Natural killer cell (primary cell): ENCODE results near the gene CROCC. TPM values are rescaled to one million over a fixed set of nuclear protein-coding genes. Genes with fewer than 3 reads are reported as not detected.

Experiments used
- ATAC-seq, 3 donors: fragments of 150-1000 bp in 2 of 3; fragments of 200-7000 bp in 1 of 3; cut with Tn5 transposase; 1 replicate in 1 of 3; 2 replicates in 2 of 3; pipeline ENCODE4 v1.10.0; 2021; ENCODE audit warnings: mild to moderate bottlenecking in 2 of 3, moderate library complexity in 2 of 3
- DNase-seq, 2 donors: peaks; one replicate each; pipeline versions ENCODE4 v3.0.0 to v3.0.0-alpha.2; 2013 to 2021; ENCODE audit warnings: mixed read lengths in 1 of 2
- H3K27ac ChIP-seq: one replicate; pipeline ENCODE4 v1.5.1; 2013; ENCODE audit warnings: mild to moderate bottlenecking, low read length
- H3K27me3 ChIP-seq: one replicate; pipeline ENCODE4 v1.6.1; 2013; ENCODE audit warnings: low read length; ENCODE audit not compliant: control insufficient read depth, insufficient read depth
- H3K36me3 ChIP-seq: one replicate; pipeline ENCODE4 v1.6.1; 2013; ENCODE audit warnings: low read length; ENCODE audit not compliant: control insufficient read depth, insufficient read depth
- H3K4me1 ChIP-seq: one replicate; pipeline ENCODE4 v1.6.1; 2013; ENCODE audit warnings: low read length; ENCODE audit not compliant: control insufficient read depth, insufficient read depth
- H3K4me3 ChIP-seq: one replicate; pipeline ENCODE4 v1.5.1; 2013; ENCODE audit warnings: low read length
- H3K9me3 ChIP-seq: one replicate; pipeline ENCODE4 v1.6.1; 2013; ENCODE audit warnings: low read length; ENCODE audit not compliant: control insufficient read depth, insufficient read depth
- H3K27ac Mint-ChIP-seq, 2 donors: one replicate each; pipeline ENCODE4 v1.8.0; 2022; ENCODE audit warnings: mild to moderate bottlenecking in 2 of 2, mixed read lengths in 2 of 2, moderate library complexity in 1 of 2
- H3K27me3 Mint-ChIP-seq, 2 donors: one replicate each; pipeline ENCODE4 v1.8.0; 2022; ENCODE audit warnings: low read depth in 2 of 2, mixed read lengths in 2 of 2
- H3K36me3 Mint-ChIP-seq: one replicate; pipeline ENCODE4 v1.8.0; 2022; ENCODE audit warnings: mixed read lengths
- H3K4me1 Mint-ChIP-seq, 2 donors: one replicate each; pipeline ENCODE4 v1.8.0; 2022; ENCODE audit warnings: mixed read lengths in 2 of 2
- H3K4me3 Mint-ChIP-seq: one replicate; pipeline ENCODE4 v1.8.0; 2022; ENCODE audit warnings: mild to moderate bottlenecking, moderate library complexity, mixed read lengths
- H3K9me3 Mint-ChIP-seq, 2 donors: one replicate each; pipeline ENCODE4 v1.8.0; 2022; ENCODE audit warnings: mixed read lengths in 2 of 2
- WGBS: methylation state at CpG from one replicate; pipeline ENCODE4 v1.1.7; 2013; ENCODE audit warnings: missing lambda C conversion rate; ENCODE audit not compliant: insufficient coverage; 5-methylcytosine and 5-hydroxymethylcytosine counted together
- intact Hi-C: fragments of 100-400 bp; cut with micrococcal nuclease; formaldehyde crosslinking; loops from one replicate; pipeline ENCODE4 v1.14.2; 2022
- total RNA-seq, 4 donors: library from RNA; stranded (reverse); fragments of 120-200 nt in 1 of 4; gene quantifications; one replicate each; pipeline versions ENCODE4 v1.2.3 to v1.2.4, GENCODE V29; 2013 to 2022
- TF ChIP-seq, protein P1 (sequence below): fragments of 200-600 bp; IDR thresholded peaks from one replicate; pipeline ENCODE4 v1.8.0; 2022; ENCODE audit warnings: antibody characterized with exemption

The CROCC gene
- total RNA-seq, 3 donors from 2014 or later (not counting 1 experiment from before 2014, with no cell fraction given) = 51.7 to 62.9 (median 59.1) TPM

DNA sequence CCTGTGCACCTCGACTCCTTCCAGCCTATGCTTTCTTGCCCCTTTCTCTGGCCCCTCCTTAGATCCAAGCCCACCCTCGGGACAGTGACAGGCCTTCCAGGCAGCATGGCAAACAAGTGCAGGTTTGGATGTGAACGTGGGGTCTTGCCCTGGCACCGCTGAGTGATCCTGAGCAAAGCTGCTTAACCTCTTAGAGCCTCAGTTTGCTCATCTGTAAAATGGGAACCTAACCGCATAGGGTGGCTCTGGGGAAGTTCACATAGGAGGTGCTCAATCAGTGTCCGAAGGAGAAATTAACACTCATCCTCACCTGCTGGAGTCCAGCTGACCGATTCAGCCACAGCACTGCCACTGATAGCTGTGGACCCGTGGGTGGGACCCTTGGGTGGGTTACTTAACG, 51.5 kb downstream of the CROCC start:
- Mint-ChIP-seq H3K4me3 (no peak overlapping the region), H3K27ac (no peak overlapping the region), H3K4me1 (no peaks in the 10 kb centered on the region), H3K27me3 (no peaks in the 10 kb centered on the region), H3K36me3 (no peaks in the 10 kb centered on the region), H3K9me3 (no peaks in the 10 kb centered on the region)
- intact Hi-C loops = no loop called here
- TF ChIP-seq, protein P1, sequence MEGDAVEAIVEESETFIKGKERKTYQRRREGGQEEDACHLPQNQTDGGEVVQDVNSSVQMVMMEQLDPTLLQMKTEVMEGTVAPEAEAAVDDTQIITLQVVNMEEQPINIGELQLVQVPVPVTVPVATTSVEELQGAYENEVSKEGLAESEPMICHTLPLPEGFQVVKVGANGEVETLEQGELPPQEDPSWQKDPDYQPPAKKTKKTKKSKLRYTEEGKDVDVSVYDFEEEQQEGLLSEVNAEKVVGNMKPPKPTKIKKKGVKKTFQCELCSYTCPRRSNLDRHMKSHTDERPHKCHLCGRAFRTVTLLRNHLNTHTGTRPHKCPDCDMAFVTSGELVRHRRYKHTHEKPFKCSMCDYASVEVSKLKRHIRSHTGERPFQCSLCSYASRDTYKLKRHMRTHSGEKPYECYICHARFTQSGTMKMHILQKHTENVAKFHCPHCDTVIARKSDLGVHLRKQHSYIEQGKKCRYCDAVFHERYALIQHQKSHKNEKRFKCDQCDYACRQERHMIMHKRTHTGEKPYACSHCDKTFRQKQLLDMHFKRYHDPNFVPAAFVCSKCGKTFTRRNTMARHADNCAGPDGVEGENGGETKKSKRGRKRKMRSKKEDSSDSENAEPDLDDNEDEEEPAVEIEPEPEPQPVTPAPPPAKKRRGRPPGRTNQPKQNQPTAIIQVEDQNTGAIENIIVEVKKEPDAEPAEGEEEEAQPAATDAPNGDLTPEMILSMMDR = no peak
- Histone ChIP-seq H3K36me3 (peaks cover 2% of the 10 kb centered on the region), H3K27ac (no peak overlapping the region), H3K4me3 (no peak overlapping the region), H3K4me1 (no peaks in the 10 kb centered on the region), H3K9me3 (no peaks in the 10 kb centered on the region), H3K27me3 (no peaks in the 10 kb centered on the region)
- 87% methylated on average over 9 of the region's 9 CpGs for WGBS
- no peak for DNase-seq
- no peak for ATAC-seq

DNA sequence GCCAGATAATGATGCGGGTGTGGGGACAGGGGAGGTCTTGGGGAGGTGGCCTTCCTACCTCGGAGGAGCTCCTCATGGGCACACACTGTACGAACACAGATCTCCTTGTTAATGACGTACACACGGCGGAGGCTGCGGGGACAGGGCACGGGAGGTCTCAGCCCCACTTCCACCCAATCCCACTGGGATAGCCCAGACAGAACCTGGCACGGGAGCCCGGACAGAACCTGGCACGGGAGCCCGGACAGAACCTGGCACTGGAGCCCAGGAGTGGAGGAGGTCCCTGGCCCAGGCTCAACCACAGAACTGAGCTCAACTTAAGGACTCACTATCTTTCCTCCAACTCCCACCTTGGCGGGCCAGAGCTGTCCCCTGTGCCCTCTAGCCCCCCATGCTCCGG, 53.5 kb downstream of the CROCC start:
- Mint-ChIP-seq H3K36me3 (no peaks in the 10 kb centered on the region), H3K27ac (no peak overlapping the region), H3K4me3 (no peak overlapping the region), H3K27me3 (peaks cover 0 to 3% of the 10 kb centered on the region in 2 donors), H3K9me3 (no peaks in the 10 kb centered on the region), H3K4me1 (no peaks in the 10 kb centered on the region)
- DNase-seq = no peak
- TF ChIP-seq, protein P1 = no peak
- intact Hi-C loops = no loop called here
- no peak for ATAC-seq
- WGBS = 96% methylated on average over 14 of the region's 14 CpGs
- Histone ChIP-seq H3K4me3 (no peak overlapping the region), H3K27ac (no peak overlapping the region), H3K4me1 (peaks cover 3% of the 10 kb centered on the region), H3K9me3 (no peaks in the 10 kb centered on the region), H3K27me3 (peaks cover 4% of the 10 kb centered on the region), H3K36me3 (no peaks in the 10 kb centered on the region)

DNA sequence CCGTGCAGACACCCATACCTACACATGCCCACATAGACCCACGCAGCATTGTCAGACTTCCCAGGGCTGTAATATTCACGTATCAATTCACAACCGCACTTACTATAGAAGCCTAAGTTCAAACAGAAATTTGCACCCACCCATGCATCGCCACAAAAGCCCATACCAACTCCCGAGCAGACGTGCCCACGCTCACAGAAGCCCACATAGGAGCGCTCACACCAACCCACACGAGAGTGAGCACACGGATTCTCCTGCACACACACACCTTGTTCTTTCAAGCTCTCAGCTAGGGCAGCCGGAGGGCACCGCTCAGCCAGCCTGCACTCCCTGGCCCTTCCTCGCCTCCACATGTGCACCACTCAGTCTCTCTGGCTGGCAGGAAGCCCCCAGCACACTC, 54.1 kb downstream of the CROCC start:
- Mint-ChIP-seq H3K4me3 (no peak overlapping the region), H3K9me3 (no peaks in the 10 kb centered on the region), H3K27ac (no peak overlapping the region), H3K4me1 (peaks cover 0 to 3% of the 10 kb centered on the region in 2 donors), H3K36me3 (no peaks in the 10 kb centered on the region), H3K27me3 (peaks cover 3 to 6% of the 10 kb centered on the region in 2 donors)
- H3K27ac ChIP-seq = no peak overlapping the region
- no peak overlapping the region for H3K4me3 ChIP-seq
- H3K9me3 ChIP-seq = no peaks in the 10 kb centered on the region
- H3K27me3 ChIP-seq = peaks cover 6% of the 10 kb centered on the region
- DNase-seq = no peak
- no peak for ATAC-seq
- no peaks in the 10 kb centered on the region for H3K36me3 ChIP-seq
- WGBS = 89% methylated on average over 14 of the region's 14 CpGs
- TF ChIP-seq, protein P1 = no peak
- intact Hi-C loops = no loop called here
- H3K4me1 ChIP-seq = peaks cover 6% of the 10 kb centered on the region

DNA sequence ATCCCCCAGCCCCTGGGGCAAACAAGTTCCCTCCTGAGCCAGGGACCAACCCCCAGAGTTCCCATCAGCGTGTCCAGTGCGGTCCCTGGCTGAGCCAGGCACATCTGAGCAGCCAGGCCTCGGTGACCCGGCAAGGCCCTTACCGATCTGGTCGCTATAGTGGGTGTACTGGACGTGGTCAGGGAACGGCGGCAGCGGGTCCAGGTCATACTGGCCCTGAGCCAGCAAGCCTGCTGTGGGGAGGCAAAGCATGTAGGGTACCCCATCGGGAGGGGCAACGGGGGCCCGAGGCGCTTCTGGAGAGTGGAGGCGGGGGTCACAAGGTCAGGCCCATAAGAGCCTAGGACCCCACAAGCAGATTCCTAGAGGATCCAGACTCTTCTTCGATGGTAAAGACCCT, 55.2 kb downstream of the CROCC start:
- Histone ChIP-seq H3K27ac (no peak overlapping the region), H3K4me1 (peaks cover 7% of the 10 kb centered on the region), H3K9me3 (no peaks in the 10 kb centered on the region), H3K4me3 (no peak overlapping the region), H3K36me3 (no peaks in the 10 kb centered on the region), H3K27me3 (peaks cover 10% of the 10 kb centered on the region)
- TF ChIP-seq, protein P1 = no peak
- Mint-ChIP-seq H3K27me3 (peaks cover 12 to 16% of the 10 kb centered on the region in 2 donors), H3K4me1 (peaks cover 0 to 10% of the 10 kb centered on the region in 2 donors), H3K9me3 (no peaks in the 10 kb centered on the region), H3K36me3 (peaks cover 6% of the 10 kb centered on the region), H3K27ac (no peak overlapping the region), H3K4me3 (no peak overlapping the region)
- intact Hi-C loops = no loop called here
- no peak for ATAC-seq
- 90% methylated on average over 16 of the region's 16 CpGs for WGBS
- no peak for DNase-seq
